ENCODE measurements around the gene CPLX1. TPM values are rescaled to one million over a fixed set of nuclear protein-coding genes. Genes with fewer than 3 reads are reported as not detected.
A peak's percentile ranks its signal among the peaks of the same experiment; 100 is the strongest.

CPLX1 gene
- total RNA-seq, 3 donors from 2014 or later = 0.16 to 2.6 (median 1.2) TPM

GRCh38 chr4:773214-773613 lies 52.7 kb downstream of the CPLX1 start:
- TF ChIP-seq POLR2A (IDR thresholded peaks at IDR 0.05) = no peak
- TF ChIP-seq CTCF (IDR thresholded peaks at IDR 0.05) = no peak
- no peak for TF ChIP-seq POLR2AphosphoS5 (IDR thresholded peaks at IDR 0.05)
- intact Hi-C loops (cut with DNase I; ENCODE audit: low total_unique reads) = no loop called here
- Histone ChIP-seq H3K4me3 (peak overlapping the region in 1 of 3 donors; percentile 21), H3K36me3 (no peaks in the 10 kb centered on the region), H3K4me1 (peaks cover 0 to 3% of the 10 kb centered on the region in 2 donors), H3K27ac (peak overlapping the region; percentile 23 to 66), H3K9me3 (no peaks in the 10 kb centered on the region), H3K27me3 (no peaks in the 10 kb centered on the region)
- DNase-seq (ENCODE audit: low spot score in 2 of 2) = no peak

DNA sequence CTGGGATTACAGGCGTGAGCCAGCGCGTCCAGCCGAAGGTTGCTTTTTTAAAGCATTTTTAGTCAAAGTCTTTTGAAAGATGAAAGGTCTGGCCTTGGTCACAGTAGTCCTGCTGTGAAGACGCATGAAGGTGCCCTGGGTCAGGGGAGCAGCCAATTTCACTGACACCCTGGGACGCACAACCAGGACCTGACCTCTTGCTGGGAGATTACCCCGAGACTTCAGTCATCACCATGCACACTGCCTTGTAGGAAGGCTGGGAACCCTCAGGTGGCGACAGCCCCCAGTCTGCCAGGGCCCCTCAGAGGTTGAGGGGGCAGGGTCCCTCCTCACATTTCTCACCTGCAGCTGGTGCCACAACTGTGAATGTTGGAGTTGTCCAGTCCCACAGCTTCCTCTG lies 53.2 kb downstream of the CPLX1 start:
- no peaks in the 10 kb centered on the region for H3K36me3 ChIP-seq
- H3K27ac ChIP-seq = peak overlapping the region; percentile 54 to 66
- peaks cover 0 to 3% of the 10 kb centered on the region in 2 donors for H3K4me1 ChIP-seq
- H3K9me3 ChIP-seq = no peaks in the 10 kb centered on the region
- H3K27me3 ChIP-seq = no peaks in the 10 kb centered on the region
- peak overlapping the region in 1 of 3 donors; percentile 21 for H3K4me3 ChIP-seq
- intact Hi-C loops (cut with DNase I; ENCODE audit: low total_unique reads) = no loop called here
- no peak for DNase-seq (ENCODE audit: low spot score in 2 of 2)
- TF ChIP-seq POLR2AphosphoS5 (IDR thresholded peaks at IDR 0.05) (no peak), CTCF (IDR thresholded peaks at IDR 0.05) (no peak), POLR2A (IDR thresholded peaks at IDR 0.05) (no peak)

DNA sequence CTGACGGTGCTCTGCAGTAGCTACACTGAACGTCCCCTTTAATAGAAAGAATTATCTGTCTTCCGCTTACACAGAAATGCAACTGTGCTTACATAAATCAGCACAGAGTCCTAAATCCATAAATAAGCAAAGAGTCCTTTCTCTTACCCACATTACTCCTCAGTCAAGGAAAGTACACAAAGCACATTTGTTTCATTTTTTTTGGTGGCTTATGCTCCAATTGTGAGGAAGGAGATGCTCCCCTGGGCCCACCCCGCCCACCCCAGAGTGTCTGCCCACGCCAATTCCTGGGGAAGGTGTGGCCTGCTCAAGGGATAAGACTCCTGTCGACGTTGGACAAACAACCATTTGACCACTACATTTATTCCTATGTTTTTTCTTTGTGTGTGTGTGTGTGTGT lies 53.8 kb downstream of the CPLX1 start:
- DNase-seq (ENCODE audit: low spot score in 2 of 2) = no peak
- H3K4me1 ChIP-seq = peaks cover 0 to 3% of the 10 kb centered on the region in 2 donors
- H3K27me3 ChIP-seq = no peaks in the 10 kb centered on the region
- H3K36me3 ChIP-seq = no peaks in the 10 kb centered on the region
- intact Hi-C loops (cut with DNase I; ENCODE audit: low total_unique reads) = no loop called here
- peak overlapping the region; percentile 54 to 66 for H3K27ac ChIP-seq
- H3K4me3 ChIP-seq = no peak overlapping the region
- TF ChIP-seq CTCF (IDR thresholded peaks at IDR 0.05) (no peak), POLR2A (IDR thresholded peaks at IDR 0.05) (no peak), POLR2AphosphoS5 (IDR thresholded peaks at IDR 0.05) (no peak)
- no peaks in the 10 kb centered on the region for H3K9me3 ChIP-seq

DNA sequence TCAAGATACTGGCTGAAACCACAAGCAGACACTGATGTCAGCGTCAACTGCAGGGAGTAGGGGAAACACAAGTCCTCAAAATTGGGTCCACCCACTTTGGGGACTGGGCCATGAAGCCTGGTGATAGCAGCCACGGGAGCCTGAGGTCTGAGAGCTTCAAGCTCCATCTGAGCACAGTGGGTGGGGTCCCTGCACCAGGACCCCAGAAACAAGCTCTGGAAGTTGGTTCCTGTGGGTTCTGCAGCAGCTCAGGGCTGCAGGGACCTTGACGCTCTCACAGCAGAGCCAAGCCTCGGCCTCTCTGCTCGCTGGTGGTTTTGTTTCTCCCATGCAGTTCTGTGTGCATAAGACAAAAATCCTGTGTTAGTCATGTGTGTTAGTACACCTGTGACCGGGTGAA lies 54.5 kb downstream of the CPLX1 start:
- DNase-seq (ENCODE audit: low spot score in 2 of 2) = no peak
- intact Hi-C loops (cut with DNase I; ENCODE audit: low total_unique reads) = no loop called here
- no peak for TF ChIP-seq CTCF (IDR thresholded peaks at IDR 0.05)
- TF ChIP-seq POLR2AphosphoS5 (IDR thresholded peaks at IDR 0.05) = no peak
- TF ChIP-seq POLR2A (IDR thresholded peaks at IDR 0.05) = no peak
- Histone ChIP-seq H3K4me3 (no peak overlapping the region), H3K36me3 (no peaks in the 10 kb centered on the region), H3K27me3 (no peaks in the 10 kb centered on the region), H3K27ac (peak overlapping the region; percentile 54 to 56), H3K9me3 (no peaks in the 10 kb centered on the region), H3K4me1 (peaks cover 0 to 3% of the 10 kb centered on the region in 2 donors)

DNA sequence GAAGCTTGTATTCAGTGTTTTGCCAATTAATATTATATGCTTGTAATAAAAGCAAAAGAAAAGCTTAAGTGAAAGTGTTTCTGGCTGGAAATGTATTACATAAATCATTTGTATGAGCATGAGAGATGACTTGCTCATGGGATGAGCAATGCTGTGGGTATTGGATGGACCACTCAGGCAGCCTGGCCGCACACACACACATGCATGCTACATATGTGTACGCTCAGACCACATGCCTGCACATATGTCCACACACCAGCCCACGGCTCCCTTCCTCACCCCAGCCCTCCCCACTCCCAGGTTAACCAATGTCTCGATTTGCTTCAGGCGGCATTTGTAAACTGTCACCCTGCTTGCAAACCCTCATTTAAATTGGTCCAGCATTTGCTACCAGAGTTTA lies 55.9 kb downstream of the CPLX1 start:
- Histone ChIP-seq H3K4me1 (peaks cover 0 to 3% of the 10 kb centered on the region in 2 donors), H3K36me3 (no peaks in the 10 kb centered on the region), H3K4me3 (no peak overlapping the region), H3K9me3 (no peaks in the 10 kb centered on the region), H3K27ac (no peak overlapping the region), H3K27me3 (no peaks in the 10 kb centered on the region)
- no peak for TF ChIP-seq POLR2A (IDR thresholded peaks at IDR 0.05)
- no peak for TF ChIP-seq POLR2AphosphoS5 (IDR thresholded peaks at IDR 0.05)
- no peak for TF ChIP-seq CTCF (IDR thresholded peaks at IDR 0.05)
- DNase-seq (ENCODE audit: low spot score in 2 of 2) = no peak
- intact Hi-C loops (cut with DNase I; ENCODE audit: low total_unique reads) = no loop called here
